NCI-H526 treated with DMSO at 0.1 percent for 48 hours (cell line): ENCODE measurements around the gene ARHGAP44.

Experiments used
- DNase-seq: peaks from one replicate; lab custom pipeline; 2025; lab: John Stamatoyannopoulos, UW

Gene ARHGAP44

GRCh38 chr17:12995106-12995895 lies 206.0 kb downstream of the ARHGAP44 start:
- DNase-seq: no peak

- DNase-seq: no peak
Measured at GRCh38 chr17:12995896-12996295, 206.6 kb downstream of the ARHGAP44 start.

- DNase-seq: no peak
Measured at GRCh38 chr17:12996357-12996756, 207.1 kb downstream of the ARHGAP44 start.

GRCh38 chr17:12996941-12997340 lies 207.6 kb downstream of the ARHGAP44 start:
- no peak for DNase-seq

GRCh38 chr17:12998461-12998860 lies 209.2 kb downstream of the ARHGAP44 start:
- no peak for DNase-seq

GRCh38 chr17:12998874-12999273 lies 209.6 kb downstream of the ARHGAP44 start:
- DNase-seq: no peak

GRCh38 chr17:13000561-13000960 lies 211.3 kb downstream of the ARHGAP44 start:
- no peak for DNase-seq

- no peak for DNase-seq
Measured at GRCh38 chr17:13001991-13002615, 212.8 kb downstream of the ARHGAP44 start.

GRCh38 chr17:13002761-13003453 lies 213.6 kb downstream of the ARHGAP44 start:
- peak; percentile 10 for DNase-seq

GRCh38 chr17:13003454-13003851 lies 214.2 kb downstream of the ARHGAP44 start:
- DNase-seq: no peak

GRCh38 chr17:13003927-13004326 lies 214.6 kb downstream of the ARHGAP44 start:
- DNase-seq: no peak

- DNase-seq: no peak
Measured at GRCh38 chr17:13004336-13004735, 215.0 kb downstream of the ARHGAP44 start.

GRCh38 chr17:13005530-13005929 lies 216.2 kb downstream of the ARHGAP44 start:
- no peak for DNase-seq

GRCh38 chr17:13008461-13008860 lies 219.2 kb downstream of the ARHGAP44 start:
- no peak for DNase-seq

- no peak for DNase-seq
Measured at GRCh38 chr17:13010959-13011358, 221.7 kb downstream of the ARHGAP44 start.

GRCh38 chr17:13014801-13015200 lies 225.5 kb downstream of the ARHGAP44 start:
- no peak for DNase-seq

GRCh38 chr17:13016881-13017654 lies 227.8 kb downstream of the ARHGAP44 start:
- DNase-seq: no peak

- DNase-seq: peak; percentile 92
Measured at GRCh38 chr17:13017655-13018459, 228.6 kb downstream of the ARHGAP44 start, which contains the start of gene ELAC2. ELAC2 (minus strand) TSS chr17:13018027; CDS start chr17:13017947, 80 bp downstream.

GRCh38 chr17:13024016-13024415 lies 234.7 kb downstream of the ARHGAP44 start:
- DNase-seq: no peak

GRCh38 chr17:13024526-13025257 lies 235.4 kb downstream of the ARHGAP44 start:
- no peak for DNase-seq

- DNase-seq: no peak
Measured at GRCh38 chr17:13025258-13025627, 235.9 kb downstream of the ARHGAP44 start.
